Cardiac muscle cell (in vitro differentiated cells and primary cell): Measurements from ENCODE around the gene ABCA3. TPM values are rescaled to one million over a fixed set of nuclear protein-coding genes. Genes with fewer than 3 reads are reported as not detected.

ENCODE experiments used
- DNase-seq, 2 donors: peaks; one replicate each; pipeline versions ENCODE4 v3.0.0 to v3.0.0-alpha.2; 2010 to 2017; ENCODE audit warnings: low read depth in 1 of 2, low spot score in 1 of 2
- H3K27ac ChIP-seq: fragments of 200-600 bp; sonication (generic); 2 replicates; pipeline ENCODE4 v1.5.1; 2016
- H3K27me3 ChIP-seq: fragments of 200-600 bp; sonication (generic); 2 replicates; pipeline ENCODE4 v1.6.0; 2016; ENCODE audit warnings: control low read depth
- H3K36me3 ChIP-seq: fragments of 200-600 bp; sonication (generic); 2 replicates; pipeline ENCODE4 v1.5.1; 2016; ENCODE audit warnings: control low read depth
- H3K4me1 ChIP-seq: fragments of 200-600 bp; sonication (generic); 2 replicates; pipeline ENCODE4 v1.8.1; 2017; ENCODE audit warnings: low read depth, mild to moderate bottlenecking, mixed run types
- H3K4me3 ChIP-seq: fragments of 200-600 bp; sonication (generic); 2 replicates; pipeline ENCODE4 v1.5.1; 2016; ENCODE audit warnings: mild to moderate bottlenecking
- H3K9me3 ChIP-seq: fragments of 200-600 bp; sonication (generic); 2 replicates; pipeline ENCODE4 v1.5.1; 2017; ENCODE audit warnings: low read depth, mild to moderate bottlenecking, control low read depth
- polyA plus RNA-seq: library from polyadenylated mRNA; unstranded; fragments of >200 nt; fragmentation: Nextera tagmentation; extraction: Ambion mirVana; gene quantifications from 2 replicates; pipeline ENCODE4 v1.2.1, GENCODE V29; 2016
- total RNA-seq: library from RNA; depleted of rRNA; stranded (reverse); fragments of >200 nt; gene quantifications from 2 replicates; pipeline ENCODE4 v1.2.3, GENCODE V29; 2016
- TF ChIP-seq, protein P1 (sequence below): IDR thresholded peaks from 2 replicates; pipeline ENCODE4 v1.5.1; 2012; ENCODE audit warnings: low read depth, mild to moderate bottlenecking, low read length

ABCA3 gene
- total and polyA plus RNA-seq, 2 experiments from 2014 or later = 11.1 to 14.5 TPM

DNA sequence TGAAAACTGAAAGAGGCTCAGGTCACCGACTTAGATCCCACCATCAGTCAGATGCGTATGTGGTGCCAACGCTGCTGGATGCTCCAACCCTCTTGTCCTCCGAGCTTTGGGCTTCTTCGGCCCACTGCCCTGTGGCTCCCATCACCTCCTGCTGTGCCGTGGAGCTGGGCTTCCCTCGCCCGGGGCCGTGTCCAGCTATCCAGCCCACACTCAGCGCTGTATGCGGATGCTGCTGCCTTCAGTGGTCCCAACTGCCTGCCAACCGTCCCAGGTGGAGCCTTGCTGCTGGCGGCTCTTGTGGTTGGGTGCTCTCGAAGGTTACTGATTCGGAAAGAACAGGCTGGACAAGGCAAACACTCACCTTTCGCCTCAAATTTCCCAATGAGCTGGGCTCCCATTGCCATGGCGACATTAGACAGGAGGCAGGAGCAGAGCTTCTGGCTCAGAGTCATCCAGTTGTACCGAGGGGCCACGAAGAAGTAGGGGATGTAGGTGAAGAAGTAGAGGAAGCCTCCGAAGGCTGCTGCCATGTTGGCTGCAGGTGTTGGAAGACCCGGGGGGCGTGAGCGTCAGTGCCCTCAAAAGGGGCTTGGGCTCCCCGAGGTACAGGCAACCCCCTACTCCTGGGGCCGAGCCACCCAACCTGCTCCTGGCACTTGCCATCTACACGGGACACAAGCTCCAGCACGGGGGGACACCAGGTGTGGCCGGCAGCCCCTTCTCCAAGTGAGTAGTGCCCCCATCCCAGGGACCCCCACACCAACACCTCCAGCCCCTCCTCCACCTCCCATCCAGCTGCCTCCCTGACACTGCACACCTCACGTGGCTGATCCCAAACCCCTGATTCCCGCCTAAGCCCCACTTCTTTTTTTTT lies 32.2 kb downstream of the ABCA3 start:
- TF ChIP-seq, protein P1, sequence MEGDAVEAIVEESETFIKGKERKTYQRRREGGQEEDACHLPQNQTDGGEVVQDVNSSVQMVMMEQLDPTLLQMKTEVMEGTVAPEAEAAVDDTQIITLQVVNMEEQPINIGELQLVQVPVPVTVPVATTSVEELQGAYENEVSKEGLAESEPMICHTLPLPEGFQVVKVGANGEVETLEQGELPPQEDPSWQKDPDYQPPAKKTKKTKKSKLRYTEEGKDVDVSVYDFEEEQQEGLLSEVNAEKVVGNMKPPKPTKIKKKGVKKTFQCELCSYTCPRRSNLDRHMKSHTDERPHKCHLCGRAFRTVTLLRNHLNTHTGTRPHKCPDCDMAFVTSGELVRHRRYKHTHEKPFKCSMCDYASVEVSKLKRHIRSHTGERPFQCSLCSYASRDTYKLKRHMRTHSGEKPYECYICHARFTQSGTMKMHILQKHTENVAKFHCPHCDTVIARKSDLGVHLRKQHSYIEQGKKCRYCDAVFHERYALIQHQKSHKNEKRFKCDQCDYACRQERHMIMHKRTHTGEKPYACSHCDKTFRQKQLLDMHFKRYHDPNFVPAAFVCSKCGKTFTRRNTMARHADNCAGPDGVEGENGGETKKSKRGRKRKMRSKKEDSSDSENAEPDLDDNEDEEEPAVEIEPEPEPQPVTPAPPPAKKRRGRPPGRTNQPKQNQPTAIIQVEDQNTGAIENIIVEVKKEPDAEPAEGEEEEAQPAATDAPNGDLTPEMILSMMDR = no peak
- no peaks in the 10 kb centered on the region for H3K4me1 ChIP-seq
- no peaks in the 10 kb centered on the region for H3K27me3 ChIP-seq
- H3K36me3 ChIP-seq = no peaks in the 10 kb centered on the region
- no peak overlapping the region for H3K27ac ChIP-seq
- no peaks in the 10 kb centered on the region for H3K9me3 ChIP-seq
- no peak overlapping the region for H3K4me3 ChIP-seq
- no peak for DNase-seq

DNA sequence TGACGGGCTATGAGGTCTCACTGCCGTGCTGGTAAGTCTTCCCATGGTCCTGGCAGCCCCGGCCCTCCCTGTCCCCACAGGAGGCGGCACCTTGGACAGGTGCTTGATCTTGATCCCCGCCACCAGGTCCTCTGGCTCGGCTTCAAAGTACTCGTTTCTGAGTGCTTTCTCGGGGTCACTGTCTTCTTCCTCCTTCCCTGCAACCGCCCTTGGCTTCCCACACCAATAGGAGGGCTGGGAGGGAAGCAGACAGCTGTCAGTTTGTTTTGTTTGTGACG lies 40.7 kb downstream of the ABCA3 start:
- Histone ChIP-seq H3K4me3 (no peak overlapping the region), H3K27ac (no peak overlapping the region), H3K9me3 (no peaks in the 10 kb centered on the region), H3K36me3 (no peaks in the 10 kb centered on the region), H3K27me3 (no peaks in the 10 kb centered on the region), H3K4me1 (no peaks in the 10 kb centered on the region)
- DNase-seq = no peak
- TF ChIP-seq, protein P1 = no peak

DNA sequence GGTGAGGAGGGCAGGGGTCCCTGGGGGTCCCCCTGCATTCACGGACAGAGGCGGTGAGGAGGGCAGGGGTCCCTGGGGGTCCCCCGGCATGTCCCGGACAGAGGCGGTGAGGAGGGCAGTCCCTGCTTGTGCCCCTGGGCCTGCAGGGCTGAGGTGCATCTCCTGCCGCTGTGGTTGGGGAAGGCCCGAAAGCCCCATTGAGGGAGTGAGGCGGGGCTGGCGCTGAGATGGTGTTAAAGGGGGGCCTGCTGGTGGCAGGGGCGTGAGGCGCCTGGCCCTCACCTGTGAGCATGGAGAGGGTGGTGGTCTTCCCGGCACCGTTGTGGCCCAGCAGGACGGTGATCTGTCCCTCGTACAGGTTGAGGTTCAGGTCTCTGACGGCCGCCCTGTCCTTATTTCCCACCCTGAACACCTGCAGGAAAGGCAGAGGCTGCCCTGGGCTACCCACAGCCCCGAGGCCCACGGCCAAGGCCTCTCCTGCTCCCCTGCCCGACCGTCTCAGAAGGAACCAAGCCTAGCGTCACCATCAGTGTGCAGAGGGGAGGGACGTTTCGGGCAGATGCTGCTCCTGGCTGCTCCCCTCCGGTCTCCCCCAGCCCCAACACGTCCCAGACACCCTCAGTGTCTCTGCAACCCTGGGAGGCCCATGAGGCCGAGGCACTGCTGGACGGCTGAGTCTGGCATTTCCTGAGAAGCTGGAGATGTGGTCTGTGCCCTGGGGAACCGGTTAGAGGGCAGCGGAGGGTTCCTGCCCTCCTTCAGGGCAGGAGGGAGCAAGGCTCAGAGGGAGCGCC lies 41.2 kb downstream of the ABCA3 start:
- Histone ChIP-seq H3K4me1 (no peaks in the 10 kb centered on the region), H3K27me3 (no peaks in the 10 kb centered on the region), H3K36me3 (no peaks in the 10 kb centered on the region), H3K4me3 (no peak overlapping the region), H3K27ac (no peak overlapping the region), H3K9me3 (no peaks in the 10 kb centered on the region)
- TF ChIP-seq, protein P1 = no peak
- DNase-seq = no peak

DNA sequence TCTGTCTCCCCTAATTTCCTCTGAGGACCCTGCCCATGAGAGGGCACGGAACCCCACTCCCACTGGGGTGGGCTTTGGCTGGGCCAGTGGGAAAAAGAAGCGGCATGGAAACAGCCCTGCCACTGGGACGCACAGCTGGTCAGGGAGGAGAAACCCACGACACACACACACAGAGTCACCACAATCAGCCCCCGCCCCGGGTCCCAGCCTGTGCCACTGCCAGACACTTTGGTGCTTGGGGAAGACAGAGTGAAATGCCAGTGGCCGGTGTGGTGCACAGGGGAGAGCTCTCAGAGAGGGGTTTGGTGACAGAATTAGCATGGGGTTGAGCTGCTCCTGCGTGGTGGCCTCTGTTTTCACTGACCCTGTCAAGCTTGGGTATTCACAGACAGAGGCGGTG lies 41.9 kb downstream of the ABCA3 start:
- no peaks in the 10 kb centered on the region for H3K4me1 ChIP-seq
- H3K4me3 ChIP-seq = no peak overlapping the region
- TF ChIP-seq, protein P1 = no peak
- no peaks in the 10 kb centered on the region for H3K27me3 ChIP-seq
- no peak overlapping the region for H3K27ac ChIP-seq
- H3K9me3 ChIP-seq = no peaks in the 10 kb centered on the region
- no peak for DNase-seq
- no peaks in the 10 kb centered on the region for H3K36me3 ChIP-seq

DNA sequence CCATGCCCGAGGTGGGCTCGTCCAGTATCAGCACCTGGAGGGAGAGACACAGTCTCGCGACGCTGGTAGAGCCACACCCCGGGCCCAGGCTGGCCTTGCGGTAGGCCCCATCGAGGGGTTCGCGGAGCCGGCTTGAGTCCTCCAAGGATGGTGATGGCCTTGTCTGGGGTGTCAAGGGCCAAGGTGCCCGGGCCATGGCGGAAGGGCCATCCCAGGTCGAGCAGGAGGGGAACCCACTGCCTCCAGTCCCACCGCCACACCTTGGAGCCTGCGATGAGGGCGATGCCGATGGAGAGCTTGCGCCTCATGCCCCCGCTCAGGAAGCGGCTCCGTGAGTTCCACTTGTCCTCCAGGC lies 43.0 kb downstream of the ABCA3 start:
- H3K27ac ChIP-seq = no peak overlapping the region

More for the DNA sequence above, 43.0 kb downstream of the ABCA3 start:
- no peaks in the 10 kb centered on the region for H3K4me1 ChIP-seq
- H3K36me3 ChIP-seq = no peaks in the 10 kb centered on the region
- no peaks in the 10 kb centered on the region for H3K9me3 ChIP-seq
- TF ChIP-seq, protein P1 = no peak
- H3K27me3 ChIP-seq = no peaks in the 10 kb centered on the region
- no peak overlapping the region for H3K4me3 ChIP-seq
- no peak for DNase-seq
